ENCODE measurements around the gene PMEL. TPM values are rescaled to one million over a fixed set of nuclear protein-coding genes. Genes with fewer than 3 reads are reported as not detected.

The PMEL gene
- total RNA-seq, 6 experiments from 2014 or later: 0.47 to 1.3 (median 0.59) TPM

GRCh38 chr12:55915482-55915859, 50.4 kb downstream of the PMEL start:
- no peak for TF ChIP-seq CTCF (IDR thresholded peaks at IDR 0.05)
- H3K27me3 Mint-ChIP-seq (ENCODE audit: insufficient read depth): no peaks in the 10 kb centered on the region
- H3K9me3 Mint-ChIP-seq: no peaks in the 10 kb centered on the region
- H3K36me3 Mint-ChIP-seq (ENCODE audit: low read depth): peaks cover 25% of the 10 kb centered on the region
- peak overlapping the region; percentile 9; the same call in 1 of the 2 replicates for H3K27ac Mint-ChIP-seq
- H3K4me3 Mint-ChIP-seq: no peak overlapping the region
- DNase-seq: no peak
- H3K4me1 Mint-ChIP-seq (ENCODE audit: low read depth): peaks cover 36% of the 10 kb centered on the region

- TF ChIP-seq CTCF (IDR thresholded peaks at IDR 0.05): no peak
- H3K27ac Mint-ChIP-seq: no peak overlapping the region
- DNase-seq: no peak
- no peaks in the 10 kb centered on the region for H3K27me3 Mint-ChIP-seq (ENCODE audit: insufficient read depth)
- H3K4me3 Mint-ChIP-seq: no peak overlapping the region
- H3K4me1 Mint-ChIP-seq (ENCODE audit: low read depth): peaks cover 36% of the 10 kb centered on the region
- no peaks in the 10 kb centered on the region for H3K9me3 Mint-ChIP-seq
- H3K36me3 Mint-ChIP-seq (ENCODE audit: low read depth): peaks cover 25% of the 10 kb centered on the region
Measured at GRCh38 chr12:55912908-55913307, 52.9 kb downstream of the PMEL start.

GRCh38 chr12:55909513-55909884, 56.3 kb downstream of the PMEL start:
- peak overlapping the region; percentile 79 for H3K27ac Mint-ChIP-seq
- H3K36me3 Mint-ChIP-seq (ENCODE audit: low read depth): peaks cover 16% of the 10 kb centered on the region
- no peak for DNase-seq
- H3K27me3 Mint-ChIP-seq (ENCODE audit: insufficient read depth): no peaks in the 10 kb centered on the region
- no peak overlapping the region for H3K4me3 Mint-ChIP-seq
- H3K4me1 Mint-ChIP-seq (ENCODE audit: low read depth): peaks cover 27% of the 10 kb centered on the region
- H3K9me3 Mint-ChIP-seq: no peaks in the 10 kb centered on the region
- TF ChIP-seq CTCF (IDR thresholded peaks at IDR 0.05): no peak

- Mint-ChIP-seq H3K4me1 (ENCODE audit: low read depth) (peaks cover 21% of the 10 kb centered on the region), H3K27me3 (ENCODE audit: insufficient read depth) (no peaks in the 10 kb centered on the region), H3K9me3 (no peaks in the 10 kb centered on the region), H3K27ac (peak overlapping the region; percentile 79), H3K4me3 (peak overlapping the region; percentile 55), H3K36me3 (ENCODE audit: low read depth) (peaks cover 12% of the 10 kb centered on the region)
- no peak for DNase-seq
- TF ChIP-seq CTCF (IDR thresholded peaks at IDR 0.05): no peak
Measured at GRCh38 chr12:55908726-55909512, 56.9 kb downstream of the PMEL start.

GRCh38 chr12:55906056-55906455, 59.8 kb downstream of the PMEL start:
- peaks cover 13% of the 10 kb centered on the region; the same call in 1 of the 2 replicates for H3K36me3 Mint-ChIP-seq (ENCODE audit: low read depth)
- H3K27me3 Mint-ChIP-seq (ENCODE audit: insufficient read depth): peaks cover 6% of the 10 kb centered on the region
- peaks cover 20% of the 10 kb centered on the region for H3K4me1 Mint-ChIP-seq (ENCODE audit: low read depth)
- H3K4me3 Mint-ChIP-seq: no peak overlapping the region
- no peak for TF ChIP-seq CTCF (IDR thresholded peaks at IDR 0.05)
- H3K9me3 Mint-ChIP-seq: no peaks in the 10 kb centered on the region
- H3K27ac Mint-ChIP-seq: peak overlapping the region; percentile 36; the same call in 1 of the 2 replicates
- peak; percentile 50 for DNase-seq

Other genes with a start within 250 kb of the PMEL start
- 100 to 1,000 TPM in 4 of 6 experiments, 10 to 100 TPM in 2; 87.4 to 113 (median 104) TPM for gene BLOC1S1, start 250.0 kb downstream of the PMEL start, total RNA-seq (2021; fragmentation: NEBNext Ultra II Directional; extraction: Animal tissue kit (Norgen Biotek cat#: 25700))
- 10 to 100 TPM in 2 of 6 experiments, 1 to 10 TPM in 4; 6.6 to 13.2 (median 7.8) TPM for gene RDH5, start 245.6 kb downstream of the PMEL start, total RNA-seq (2021; fragmentation: NEBNext Ultra II Directional; extraction: Animal tissue kit (Norgen Biotek cat#: 25700))
- gene CD63, start 237.0 kb downstream of the PMEL start, total RNA-seq (2021; fragmentation: NEBNext Ultra II Directional; extraction: Animal tissue kit (Norgen Biotek cat#: 25700)): 1,000 to 10,000 TPM; 1,860 to 2,483 (median 2,072) TPM
- gene GDF11, start 222.9 kb downstream of the PMEL start, total RNA-seq (2021; fragmentation: NEBNext Ultra II Directional; extraction: Animal tissue kit (Norgen Biotek cat#: 25700)): 10 to 100 TPM; 15.8 to 25.9 (median 16.9) TPM
- gene SARNP, start 148.3 kb downstream of the PMEL start, total RNA-seq (2021; fragmentation: NEBNext Ultra II Directional; extraction: Animal tissue kit (Norgen Biotek cat#: 25700)): 10 to 100 TPM; 68.9 to 85.5 (median 78.4) TPM
- gene ORMDL2, start 148.0 kb downstream of the PMEL start, total RNA-seq (2021; fragmentation: NEBNext Ultra II Directional; extraction: Animal tissue kit (Norgen Biotek cat#: 25700)): 100 to 1,000 TPM in 1 of 6 experiments, 10 to 100 TPM in 5; 79.9 to 100 (median 90.1) TPM
- gene DNAJC14, start 136.5 kb downstream of the PMEL start, total RNA-seq (2021; fragmentation: NEBNext Ultra II Directional; extraction: Animal tissue kit (Norgen Biotek cat#: 25700)): 10 to 100 TPM; 31.7 to 33.5 (median 32.5) TPM
- 10 to 100 TPM; 13.7 to 24.7 (median 21.4) TPM for gene MMP19, start 123.1 kb downstream of the PMEL start, total RNA-seq (2021; fragmentation: NEBNext Ultra II Directional; extraction: Animal tissue kit (Norgen Biotek cat#: 25700))
- 10 to 100 TPM; 25.0 to 32.3 (median 28.3) TPM for gene PYM1, start 38.1 kb downstream of the PMEL start, total RNA-seq (2021; fragmentation: NEBNext Ultra II Directional; extraction: Animal tissue kit (Norgen Biotek cat#: 25700))
- gene DGKA, start 34.9 kb downstream of the PMEL start, total RNA-seq (2021; fragmentation: NEBNext Ultra II Directional; extraction: Animal tissue kit (Norgen Biotek cat#: 25700)): 10 to 100 TPM; 67.1 to 87.4 (median 79.6) TPM
- gene CDK2, start 788 bp upstream of the PMEL start, total RNA-seq (2021; fragmentation: NEBNext Ultra II Directional; extraction: Animal tissue kit (Norgen Biotek cat#: 25700)): 10 to 100 TPM; 27.1 to 61.0 (median 53.9) TPM
- gene RAB5B, start 8.0 kb upstream of the PMEL start, total RNA-seq (2021; fragmentation: NEBNext Ultra II Directional; extraction: Animal tissue kit (Norgen Biotek cat#: 25700)): 100 to 1,000 TPM in 2 of 6 experiments, 10 to 100 TPM in 4; 90.2 to 107 (median 96.5) TPM
- 10 to 100 TPM; 15.2 to 19.4 (median 17.0) TPM for gene SUOX, start 31.2 kb upstream of the PMEL start, total RNA-seq (2021; fragmentation: NEBNext Ultra II Directional; extraction: Animal tissue kit (Norgen Biotek cat#: 25700))
- 1 to 10 TPM; 5.2 to 7.2 (median 5.9) TPM for gene IKZF4, start 55.0 kb upstream of the PMEL start, total RNA-seq (2021; fragmentation: NEBNext Ultra II Directional; extraction: Animal tissue kit (Norgen Biotek cat#: 25700))
- gene RPS26, start 75.9 kb upstream of the PMEL start, total RNA-seq (2021; fragmentation: NEBNext Ultra II Directional; extraction: Animal tissue kit (Norgen Biotek cat#: 25700)): 100 to 1,000 TPM in 1 of 6 experiments, 10 to 100 TPM in 5; 40.7 to 151 (median 52.1) TPM
- 1 to 10 TPM; 1.0 to 2.5 (median 1.8) TPM for gene ERBB3, start 114.1 kb upstream of the PMEL start, total RNA-seq (2021; fragmentation: NEBNext Ultra II Directional; extraction: Animal tissue kit (Norgen Biotek cat#: 25700))
- 100 to 1,000 TPM; 144 to 190 (median 177) TPM for gene PA2G4, start 138.5 kb upstream of the PMEL start, total RNA-seq (2021; fragmentation: NEBNext Ultra II Directional; extraction: Animal tissue kit (Norgen Biotek cat#: 25700))
- 1,000 to 10,000 TPM; 2,722 to 3,464 (median 3,292) TPM for gene RPL41, start 150.6 kb upstream of the PMEL start, total RNA-seq (2021; fragmentation: NEBNext Ultra II Directional; extraction: Animal tissue kit (Norgen Biotek cat#: 25700))
- gene ZC3H10, start 152.2 kb upstream of the PMEL start, total RNA-seq (2021; fragmentation: NEBNext Ultra II Directional; extraction: Animal tissue kit (Norgen Biotek cat#: 25700)): 1 to 10 TPM; 3.3 to 4.7 (median 3.8) TPM
- 100 to 1,000 TPM; 136 to 174 (median 151) TPM for gene ESYT1, start 162.2 kb upstream of the PMEL start, total RNA-seq (2021; fragmentation: NEBNext Ultra II Directional; extraction: Animal tissue kit (Norgen Biotek cat#: 25700))
- 100 to 1,000 TPM in 5 of 6 experiments, 10 to 100 TPM in 1; 84.5 to 119 (median 108) TPM for gene MYL6B, start 186.5 kb upstream of the PMEL start, total RNA-seq (2021; fragmentation: NEBNext Ultra II Directional; extraction: Animal tissue kit (Norgen Biotek cat#: 25700))
- 1,000 to 10,000 TPM; 2,668 to 3,384 (median 3,141) TPM for gene MYL6, start 192.3 kb upstream of the PMEL start, total RNA-seq (2021; fragmentation: NEBNext Ultra II Directional; extraction: Animal tissue kit (Norgen Biotek cat#: 25700))
- 10 to 100 TPM; 72.1 to 99.8 (median 87.1) TPM for gene SMARCC2, start 223.4 kb upstream of the PMEL start, total RNA-seq (2021; fragmentation: NEBNext Ultra II Directional; extraction: Animal tissue kit (Norgen Biotek cat#: 25700))